DOHH2 (cell line): ENCODE data around the gene HOXC12.

Experiments
- H3F3A ChIP-seq: fragments of 200-600 bp; sonication (generic), shearing (Covaris generic); 2 replicates; pipeline ENCODE4 v1.6.0; 2016; ENCODE audit warnings: antibody characterized with exemption, mild to moderate bottlenecking; ENCODE audit not compliant: control insufficient read depth, insufficient read depth
- H3K27ac ChIP-seq: fragments of 200-600 bp; sonication (generic); 2 replicates; pipeline ENCODE4 v1.5.1; 2014; ENCODE audit warnings: low read depth, mild to moderate bottlenecking, low read length, moderate library complexity
- H3K27me3 ChIP-seq: fragments of 200-600 bp; sonication (generic); 2 replicates; pipeline ENCODE4 v1.6.1; 2014; ENCODE audit warnings: mild to moderate bottlenecking, low read length, mixed read lengths; ENCODE audit not compliant: control insufficient read depth
- H3K36me3 ChIP-seq: fragments of 200-600 bp; sonication (generic); 2 replicates; pipeline ENCODE4 v1.6.1; 2014; ENCODE audit warnings: mild to moderate bottlenecking, low read length, moderate library complexity, mixed read lengths; ENCODE audit not compliant: control insufficient read depth
- H3K4me1 ChIP-seq: fragments of 200-600 bp; sonication (generic); 2 replicates; pipeline ENCODE4 v1.6.1; 2014; ENCODE audit warnings: mild to moderate bottlenecking, low read length, mixed read lengths; ENCODE audit not compliant: control insufficient read depth
- H3K4me2 ChIP-seq: fragments of 200-600 bp; sonication (generic); 2 replicates; pipeline ENCODE4 v1.6.0; 2014; ENCODE audit warnings: mild to moderate bottlenecking, low read length, moderate library complexity
- H3K4me3 ChIP-seq: fragments of 200-600 bp; sonication (generic); 2 replicates; pipeline ENCODE4 v1.5.1; 2014; ENCODE audit warnings: mild to moderate bottlenecking, low read length, mixed read lengths
- H3K79me2 ChIP-seq: fragments of 200-600 bp; sonication (generic); 2 replicates; pipeline ENCODE4 v1.6.1; 2014; ENCODE audit warnings: mild to moderate bottlenecking, low read length, mixed read lengths; ENCODE audit not compliant: control insufficient read depth
- H3K9me2 ChIP-seq: fragments of 200-600 bp; sonication (generic); replicated peaks from 2 replicates; pipeline ENCODE4 v1.6.1; 2014; ENCODE audit warnings: mild to moderate bottlenecking, low read length, mixed read lengths; ENCODE audit not compliant: control insufficient read depth
- H3K9me3 ChIP-seq: fragments of 200-600 bp; sonication (generic); 2 replicates; pipeline ENCODE4 v1.6.1; 2014; ENCODE audit warnings: antibody characterized with exemption, low read length, mixed read lengths; ENCODE audit not compliant: control insufficient read depth, insufficient read depth
- H4K20me1 ChIP-seq: fragments of 200-600 bp; sonication (generic); 2 replicates; pipeline ENCODE4 v1.6.0; 2014; ENCODE audit warnings: low read depth, mild to moderate bottlenecking, antibody characterized with exemption, low read length, moderate library complexity; ENCODE audit not compliant: control insufficient read depth, insufficient read depth
- CTCF ChIP-seq: fragments of 200-600 bp; sonication (generic); IDR thresholded peaks from one replicate; pipeline ENCODE4 v1.5.1; 2014; ENCODE audit warnings: antibody characterized with exemption, mild to moderate bottlenecking, low read depth, low read length; ENCODE audit not compliant: poor library complexity, severe bottlenecking
- EZH2phosphoT487 ChIP-seq: fragments of 200-600 bp; sonication (generic); IDR thresholded peaks from 2 replicates; pipeline ENCODE4 v1.6.1; 2017; ENCODE audit warnings: borderline replicate concordance, mild to moderate bottlenecking, antibody characterized with exemption, low read length, moderate library complexity, mixed read lengths

HOXC12 gene

GRCh38 chr12:53982648-53983567, 28.2 kb downstream of the HOXC12 start:
- H3K36me3 ChIP-seq, result no peaks in the 10 kb centered on the region
- no peaks in the 10 kb centered on the region for H3K9me3 ChIP-seq
- peaks cover 6% of the 10 kb centered on the region; the same call in 1 of the 2 replicates for H3F3A ChIP-seq
- H3K4me1 ChIP-seq, result peaks cover 39% of the 10 kb centered on the region
- no peaks in the 10 kb centered on the region for H3K9me2 ChIP-seq
- H3K79me2 ChIP-seq, result no peaks in the 10 kb centered on the region
- no peak overlapping the region for H3K4me3 ChIP-seq
- H3K27ac ChIP-seq, result no peak overlapping the region
- H4K20me1 ChIP-seq, result no peaks in the 10 kb centered on the region
- peaks cover 71% of the 10 kb centered on the region for H3K27me3 ChIP-seq
- TF ChIP-seq CTCF (no peak), EZH2phosphoT487 (no peak)
- peak overlapping the region; percentile 82; the same call in 1 of the 2 replicates for H3K4me2 ChIP-seq

GRCh38 chr12:53983568-53983949, 28.9 kb downstream of the HOXC12 start:
- H3K79me2 ChIP-seq, result no peaks in the 10 kb centered on the region
- H3K9me2 ChIP-seq, result no peaks in the 10 kb centered on the region
- no peak for TF ChIP-seq EZH2phosphoT487
- no peak for TF ChIP-seq CTCF
- peak overlapping the region; percentile 28 for H3K27ac ChIP-seq
- peaks cover 3% of the 10 kb centered on the region; the same call in 1 of the 2 replicates for H4K20me1 ChIP-seq
- H3K4me1 ChIP-seq, result peaks cover 40% of the 10 kb centered on the region
- H3K27me3 ChIP-seq, result peaks cover 74% of the 10 kb centered on the region
- peak overlapping the region; percentile 67 for H3K4me3 ChIP-seq
- peak overlapping the region; percentile 82 for H3K4me2 ChIP-seq
- H3K36me3 ChIP-seq, result no peaks in the 10 kb centered on the region
- no peaks in the 10 kb centered on the region for H3K9me3 ChIP-seq
- H3F3A ChIP-seq, result peaks cover 6% of the 10 kb centered on the region; the same call in 1 of the 2 replicates

- Histone ChIP-seq H3K27ac (peak overlapping the region; percentile 28), H3K79me2 (no peaks in the 10 kb centered on the region), H3K9me2 (no peaks in the 10 kb centered on the region), H3K27me3 (peaks cover 73% of the 10 kb centered on the region), H3F3A (peaks cover 6% of the 10 kb centered on the region; the same call in 1 of the 2 replicates), H4K20me1 (peaks cover 6% of the 10 kb centered on the region; the same call in 1 of the 2 replicates), H3K36me3 (no peaks in the 10 kb centered on the region), H3K4me2 (peak overlapping the region; percentile 82), H3K4me3 (peak overlapping the region; percentile 67), H3K9me3 (no peaks in the 10 kb centered on the region), H3K4me1 (peaks cover 43% of the 10 kb centered on the region)
- TF ChIP-seq CTCF (no peak), EZH2phosphoT487 (no peak)
These were observed 29.4 kb downstream of the HOXC12 start for GRCh38 chr12:53983950-53984572.
